GM12892 (cell line): Measurements from ENCODE around the gene ROR1.

Experiments used
- POLR2A ChIP-seq: IDR thresholded peaks from 2 replicates; pipeline ENCODE4 v1.6.1; 2011; ENCODE audit warnings: low read depth, low read length, control low read depth
- POLR2AphosphoS5 ChIP-seq: IDR thresholded peaks from 2 replicates; pipeline ENCODE4 v1.6.1; 2011; ENCODE audit warnings: low read depth, low read length, control low read depth

- TF ChIP-seq POLR2AphosphoS5 (no peak), POLR2A (no peak)
Observed at GRCh38 chr1:63777286-63777685, 3.5 kb downstream of the ROR1 start.
